ENCODE results near the gene ZNF76.
"Not testable (repeated sequence)": the region's sequence is repeated elsewhere in the genome, so short reads cannot be mapped to it uniquely, and the experiment has no call there.

DNA sequence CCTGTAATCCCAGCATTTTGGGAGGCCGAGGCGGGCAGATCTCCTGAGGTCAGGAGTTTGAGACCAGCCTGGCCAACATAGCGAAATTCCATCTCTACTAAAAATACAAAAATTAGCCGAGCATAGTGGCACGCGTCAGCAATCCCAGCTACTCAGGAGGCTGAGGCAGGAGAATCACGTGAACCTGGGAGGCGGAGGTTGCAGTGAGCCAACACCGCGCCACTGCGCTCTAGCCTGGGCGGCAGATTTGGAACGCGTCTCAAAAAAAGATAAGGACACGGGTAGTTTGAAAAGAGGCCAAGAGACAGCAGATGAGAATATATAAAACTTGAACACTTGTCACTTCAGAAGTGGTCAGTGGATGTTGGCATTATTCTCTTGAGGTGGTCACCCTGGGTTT, 47.6 kb downstream of the ZNF76 start:
- TF ChIP-seq EZH2 (IDR thresholded peaks at IDR 0.05) = not testable (repeated sequence)
- TF ChIP-seq, protein P1, sequence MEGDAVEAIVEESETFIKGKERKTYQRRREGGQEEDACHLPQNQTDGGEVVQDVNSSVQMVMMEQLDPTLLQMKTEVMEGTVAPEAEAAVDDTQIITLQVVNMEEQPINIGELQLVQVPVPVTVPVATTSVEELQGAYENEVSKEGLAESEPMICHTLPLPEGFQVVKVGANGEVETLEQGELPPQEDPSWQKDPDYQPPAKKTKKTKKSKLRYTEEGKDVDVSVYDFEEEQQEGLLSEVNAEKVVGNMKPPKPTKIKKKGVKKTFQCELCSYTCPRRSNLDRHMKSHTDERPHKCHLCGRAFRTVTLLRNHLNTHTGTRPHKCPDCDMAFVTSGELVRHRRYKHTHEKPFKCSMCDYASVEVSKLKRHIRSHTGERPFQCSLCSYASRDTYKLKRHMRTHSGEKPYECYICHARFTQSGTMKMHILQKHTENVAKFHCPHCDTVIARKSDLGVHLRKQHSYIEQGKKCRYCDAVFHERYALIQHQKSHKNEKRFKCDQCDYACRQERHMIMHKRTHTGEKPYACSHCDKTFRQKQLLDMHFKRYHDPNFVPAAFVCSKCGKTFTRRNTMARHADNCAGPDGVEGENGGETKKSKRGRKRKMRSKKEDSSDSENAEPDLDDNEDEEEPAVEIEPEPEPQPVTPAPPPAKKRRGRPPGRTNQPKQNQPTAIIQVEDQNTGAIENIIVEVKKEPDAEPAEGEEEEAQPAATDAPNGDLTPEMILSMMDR (IDR thresholded peaks at IDR 0.05) = not testable (repeated sequence)

Measured in neural progenitor cell (in vitro differentiated cells).